Mucosa of descending colon (tissue), 3 donors: ENCODE results near the gene CPNE9. TPM values are rescaled to one million over a fixed set of nuclear protein-coding genes. Genes with fewer than 3 reads are reported as not detected.

Source experiments
- ATAC-seq: fragments of 200-7000 bp; cut with Tn5 transposase; one replicate; pipeline ENCODE4 v1.9.1; 2020; ENCODE audit warnings: mild to moderate bottlenecking, moderate library complexity
- DNase-seq, 3 donors: peaks; one replicate each; pipeline ENCODE4 v3.0.0-alpha.2; 2020
- H3K36me3 ChIP-seq: fragments of 200-600 bp; one replicate; pipeline ENCODE4 v1.8.0; 2021; ENCODE audit warnings: low read depth, mild to moderate bottlenecking
- H3K4me1 ChIP-seq: fragments of 200-600 bp; one replicate; pipeline ENCODE4 v1.8.0; 2021; ENCODE audit warnings: low read depth, mild to moderate bottlenecking
- H3K4me3 ChIP-seq: fragments of 200-600 bp; one replicate; pipeline ENCODE4 v1.8.0; 2021; ENCODE audit warnings: mild to moderate bottlenecking
- H3K9me3 ChIP-seq: fragments of 200-600 bp; one replicate; pipeline ENCODE4 v1.8.0; 2021; ENCODE audit warnings: mild to moderate bottlenecking
- CTCF ChIP-seq: fragments of 200-600 bp; IDR thresholded peaks from one replicate; pipeline ENCODE4 v1.8.0; 2022; ENCODE audit warnings: antibody characterized with exemption, mild to moderate bottlenecking
- intact Hi-C, 2 donors: fragments of 100-400 bp; cut with DNase I in 1 of 2; cut with micrococcal nuclease in 1 of 2; formaldehyde crosslinking; loops; one replicate each; pipeline versions ENCODE4 v1.11.0 to v1.11.1; 2022; cut with DNase I, micrococcal nuclease
- total RNA-seq, 3 donors: library from RNA; stranded (reverse); fragmentation: NEBNext Ultra II Directional in 2 of 3; extraction: Animal tissue kit (Norgen Biotek cat#: 25700) in 2 of 3; gene quantifications; one replicate each; pipeline versions ENCODE4 v1.2.1 to v1.2.4, GENCODE V29; 2021 to 2023
- donor health status: DM: no; HTN: no; CAD: no; lungs with moderate emphysema.
- donor health status: DM: no; HTN: no; CAD: no.
- donor health status: DM: no; HTN: yes; CAD: no.

CPNE9 gene
- total RNA-seq, 3 donors from 2014 or later: 0.70 TPM; not detected in 2

- TF ChIP-seq CTCF: no peak
- Histone ChIP-seq H3K9me3 (no peaks in the 10 kb centered on the region), H3K4me1 (peaks cover 9% of the 10 kb centered on the region), H3K36me3 (no peaks in the 10 kb centered on the region), H3K4me3 (no peak overlapping the region)
- intact Hi-C loops: no loop called here
- peak; percentile 73 for ATAC-seq
- no peak for DNase-seq
Measured at GRCh38 chr3:9778143-9779074, 74.8 kb downstream of the CPNE9 start.

GRCh38 chr3:9779075-9779593 lies 75.5 kb downstream of the CPNE9 start:
- Histone ChIP-seq H3K4me3 (no peak overlapping the region), H3K9me3 (no peaks in the 10 kb centered on the region), H3K4me1 (peaks cover 9% of the 10 kb centered on the region), H3K36me3 (no peaks in the 10 kb centered on the region)
- intact Hi-C loops: no loop called here
- no peak for TF ChIP-seq CTCF
- DNase-seq (no peak), ATAC-seq (no peak)

Other genes starting within 250 kb of the CPNE9 start
- gene LHFPL4, start 150.0 kb upstream of the CPNE9 start, total RNA-seq: 1 to 10 TPM in 1 of 3 donors, under 1 TPM in 2; 0.14 to 1.6 (median 0.70) TPM
- 10 to 100 TPM; 35.3 to 43.3 (median 36.5) TPM for gene MTMR14, start 54.3 kb upstream of the CPNE9 start, total RNA-seq
- gene BRPF1, start 27.9 kb downstream of the CPNE9 start, total RNA-seq: 10 to 100 TPM; 14.3 to 23.7 (median 15.6) TPM
- gene OGG1, start 46.1 kb downstream of the CPNE9 start, total RNA-seq: 10 to 100 TPM; 23.3 to 33.0 (median 28.6) TPM
- 10 to 100 TPM in 2 of 3 donors, 1 to 10 TPM in 1; 5.7 to 35.8 (median 10.1) TPM for gene CAMK1, start 66.1 kb downstream of the CPNE9 start, total RNA-seq
- 10 to 100 TPM; 63.0 to 66.1 (median 63.2) TPM for gene TADA3, start 88.6 kb downstream of the CPNE9 start, total RNA-seq
- gene ARPC4, start 89.2 kb downstream of the CPNE9 start, total RNA-seq: 100 to 1,000 TPM; 154 to 219 (median 212) TPM
- gene TTLL3, start 106.4 kb downstream of the CPNE9 start, total RNA-seq: 10 to 100 TPM; 37.0 to 63.9 (median 47.7) TPM
- gene RPUSD3, start 140.2 kb downstream of the CPNE9 start, total RNA-seq: 10 to 100 TPM; 26.1 to 35.6 (median 28.6) TPM
- 10 to 100 TPM; 10.4 to 49.0 (median 14.9) TPM for gene CIDEC, start 176.4 kb downstream of the CPNE9 start, total RNA-seq
- 10 to 100 TPM; 29.6 to 41.5 (median 36.6) TPM for gene JAGN1, start 186.8 kb downstream of the CPNE9 start, total RNA-seq
- gene IL17RE, start 199.0 kb downstream of the CPNE9 start, total RNA-seq: 100 to 1,000 TPM in 1 of 3 donors, 10 to 100 TPM in 2; 41.8 to 116 (median 82.8) TPM
- gene IL17RC, start 213.3 kb downstream of the CPNE9 start, total RNA-seq: 10 to 100 TPM; 36.1 to 45.6 (median 44.0) TPM
- 10 to 100 TPM; 16.7 to 54.1 (median 29.3) TPM for gene CRELD1, start 230.0 kb downstream of the CPNE9 start, total RNA-seq
- gene PRRT3, start 248.6 kb downstream of the CPNE9 start, total RNA-seq: 1 to 10 TPM; 1.0 to 1.8 (median 1.2) TPM